Erythroblast (primary cell): Measurements from ENCODE around the gene LRMDA.

Experiments
- GATA1 ChIP-seq: IDR thresholded peaks from 2 replicates; pipeline ENCODE4 v1.6.1; 2011; ENCODE audit warnings: low read depth, mild to moderate bottlenecking, control low read depth, low read length, moderate library complexity
- POLR2A ChIP-seq: IDR thresholded peaks from 2 replicates; pipeline ENCODE4 v1.6.1; 2011; ENCODE audit warnings: mild to moderate bottlenecking, low read length

- no peak for TF ChIP-seq POLR2A
- no peak for TF ChIP-seq GATA1
Measured at GRCh38 chr10:76073524-76073923, 642.1 kb downstream of the LRMDA start.
